Fibroblast of lung (primary cell): Measurements from ENCODE around the gene RASGEF1B. TPM values are rescaled to one million over a fixed set of nuclear protein-coding genes. Genes with fewer than 3 reads are reported as not detected.

ENCODE experiments used
- DNase-seq, 2 donors: peaks; one replicate each; pipeline versions ENCODE4 v3.0.0 to v3.0.0-alpha.2; 2010; ENCODE audit warnings: low read depth in 2 of 2
- H2AFZ ChIP-seq: 2 replicates; pipeline ENCODE4 v1.5.1; 2012; ENCODE audit warnings: low read length, control low read depth, inconsistent platforms
- H3K27ac ChIP-seq: 2 replicates; pipeline ENCODE4 v1.5.1; 2011; ENCODE audit warnings: low read length, control low read depth; ENCODE audit not compliant: insufficient read depth
- H3K27me3 ChIP-seq: 2 replicates; pipeline ENCODE4 v1.5.1; 2011; ENCODE audit warnings: mild to moderate bottlenecking, low read length; ENCODE audit not compliant: control insufficient read depth, insufficient read depth
- H3K36me3 ChIP-seq: 2 replicates; pipeline ENCODE4 v1.5.1; 2011; ENCODE audit warnings: low read length; ENCODE audit not compliant: control insufficient read depth, insufficient read depth
- H3K4me1 ChIP-seq: 2 replicates; pipeline ENCODE4 v1.5.1; 2011; ENCODE audit warnings: low read length; ENCODE audit not compliant: control insufficient read depth, insufficient read depth; ENCODE audit errors: extremely low read depth
- H3K4me2 ChIP-seq: 2 replicates; pipeline ENCODE4 v1.5.1; 2011; ENCODE audit warnings: low read length, control low read depth; ENCODE audit not compliant: insufficient read depth; ENCODE audit errors: extremely low read depth
- H3K4me3 ChIP-seq, 4 experiments: fragments of 200-600 bp in 1 of 4; sonication (generic) in 1 of 4; replicated peaks in 1 of 4; 2 replicates each; pipeline ENCODE4 v1.5.1; 2011 to 2016; ENCODE audit warnings: low read length in 4 of 4, low read depth in 3 of 4, mild to moderate bottlenecking in 3 of 4, control low read depth in 2 of 4, inconsistent platforms in 1 of 4, mixed read lengths in 1 of 4; ENCODE audit not compliant: insufficient read depth in 1 of 4; ENCODE audit errors: control extremely low read depth in 1 of 4
- H3K79me2 ChIP-seq: 2 replicates; pipeline ENCODE4 v1.5.1; 2012; ENCODE audit warnings: mild to moderate bottlenecking, low read length, inconsistent platforms; ENCODE audit not compliant: control insufficient read depth, insufficient read depth
- H3K9ac ChIP-seq: 2 replicates; pipeline ENCODE4 v1.5.1; 2011; ENCODE audit warnings: mild to moderate bottlenecking, low read length, control low read depth; ENCODE audit not compliant: insufficient read depth
- H3K9me3 ChIP-seq: 2 replicates; pipeline ENCODE4 v1.5.1; 2012; ENCODE audit warnings: low read depth, low read length; ENCODE audit not compliant: control insufficient read depth, insufficient read depth
- H4K20me1 ChIP-seq: 2 replicates; pipeline ENCODE4 v1.5.1; 2011; ENCODE audit warnings: low read length; ENCODE audit not compliant: control insufficient read depth, insufficient read depth; ENCODE audit errors: extremely low read depth
- CTCF ChIP-seq, 2 donors: IDR thresholded peaks in 1 of 2; conservative IDR thresholded peaks in 1 of 2; 1 replicate in 1 of 2; 2 replicates in 1 of 2; pipeline ENCODE4 v1.5.1; 2011 to 2012; ENCODE audit warnings: low read length in 2 of 2, control low read depth in 1 of 2, inconsistent platforms in 1 of 2, low read depth in 1 of 2, mild to moderate bottlenecking in 1 of 2
- EZH2 ChIP-seq: IDR thresholded peaks from 2 replicates; pipeline ENCODE4 v1.5.1; 2012; ENCODE audit warnings: low read length, control low read depth, mild to moderate bottlenecking; ENCODE audit errors: missing control alignments
- polyA minus RNA-seq: library from RNA; depleted of rRNA, polyadenylated mRNA; stranded (reverse); fragments of >200 nt; gene quantifications from 2 replicates; pipeline ENCODE4 v1.2.3, GENCODE V29; 2011; ENCODE audit warnings: low replicate concordance
- polyA plus RNA-seq, 2 donors: library from polyadenylated mRNA; depleted of rRNA in 1 of 2; stranded (reverse) in 1 of 2; unstranded in 1 of 2; fragments of >200 nt; gene quantifications; 2 replicates each; pipeline ENCODE4 v1.2.1, GENCODE V29; 2011 to 2012; ENCODE audit warnings: missing spikeins in 1 of 2
- total RNA-seq: library from RNA; depleted of rRNA; stranded (reverse); fragments of >200 nt; gene quantifications from 2 replicates; pipeline ENCODE4 v1.2.1, GENCODE V29; 2014

RASGEF1B gene
- total RNA-seq (0.33 and 0.51 TPM in 2 replicates), polyA plus RNA-seq (0.02 and 0.09 TPM in 2 replicates), polyA minus RNA-seq (not detected in 2 replicates)
- 0.07 TPM in 1 of 2 replicates, not detected in the other for polyA plus RNA-seq (2012)

GRCh38 chr4:81471588-81472280, at the start of gene RASGEF1B:
TSS of gene RASGEF1B (minus strand) at chr4:81471907. CDS start at chr4:81459508, 12,399 bp downstream.
- Histone ChIP-seq H3K9me3 (no peaks in the 10 kb centered on the region), H2AFZ (peak within 1 kb of the TSS; percentile 64), H4K20me1 (no peaks in the 10 kb centered on the region), H3K9ac (peak within 1 kb of the TSS; percentile 43), H3K27ac (no peak within 1 kb of the TSS), H3K4me3 (peak within 1 kb of the TSS; percentile 59 to 69 (median 61)), H3K4me2 (peak within 1 kb of the TSS; percentile 97), H3K4me1 (peaks cover 4% of the 10 kb centered on the region), H3K27me3 (peaks cover 12% of the 10 kb centered on the region), H3K36me3 (no peaks in the 10 kb centered on the region), H3K79me2 (no peaks in the 10 kb centered on the region)
- DNase-seq: peak; percentile 58 to 70
- TF ChIP-seq EZH2 (no peak), CTCF (conservative IDR thresholded peaks at IDR 0.05 in 1 of 2, IDR thresholded peaks at IDR 0.05 in 1 of 2; ENCODE audit: low read depth in 1 of 2, low read length in 2 of 2) (no peak)

GRCh38 chr4:81519856-81520255, 48.1 kb upstream of the RASGEF1B start:
- no peak overlapping the region for H2AFZ ChIP-seq
- no peak for DNase-seq
- no peak overlapping the region for H3K4me3 ChIP-seq
- H3K9me3 ChIP-seq: no peaks in the 10 kb centered on the region
- no peaks in the 10 kb centered on the region for H3K27me3 ChIP-seq
- H3K4me2 ChIP-seq: no peak overlapping the region
- no peaks in the 10 kb centered on the region for H3K4me1 ChIP-seq
- no peaks in the 10 kb centered on the region for H4K20me1 ChIP-seq
- H3K79me2 ChIP-seq: no peaks in the 10 kb centered on the region
- H3K36me3 ChIP-seq: no peaks in the 10 kb centered on the region
- H3K27ac ChIP-seq: no peak overlapping the region
- no peak overlapping the region for H3K9ac ChIP-seq
- TF ChIP-seq EZH2 (no peak), CTCF (conservative IDR thresholded peaks at IDR 0.05 in 1 of 2, IDR thresholded peaks at IDR 0.05 in 1 of 2; ENCODE audit: low read depth in 1 of 2, low read length in 2 of 2) (no peak)

GRCh38 chr4:81519427-81519773, 47.7 kb upstream of the RASGEF1B start:
- no peak overlapping the region for H3K27ac ChIP-seq
- H3K9ac ChIP-seq: no peak overlapping the region
- DNase-seq: no peak
- no peaks in the 10 kb centered on the region for H3K4me1 ChIP-seq
- H3K4me3 ChIP-seq: no peak overlapping the region
- H3K79me2 ChIP-seq: no peaks in the 10 kb centered on the region
- H4K20me1 ChIP-seq: no peaks in the 10 kb centered on the region
- TF ChIP-seq CTCF (conservative IDR thresholded peaks at IDR 0.05 in 1 of 2, IDR thresholded peaks at IDR 0.05 in 1 of 2; ENCODE audit: low read depth in 1 of 2, low read length in 2 of 2) (no peak), EZH2 (no peak)
- no peak overlapping the region for H3K4me2 ChIP-seq
- H3K27me3 ChIP-seq: no peaks in the 10 kb centered on the region
- H3K9me3 ChIP-seq: no peaks in the 10 kb centered on the region
- H3K36me3 ChIP-seq: no peaks in the 10 kb centered on the region
- no peak overlapping the region for H2AFZ ChIP-seq
